Hepatocyte (in vitro differentiated cells): ENCODE data around the gene CEACAM7.

ENCODE experiments used
- EZH2 ChIP-seq: fragments of 200-600 bp; sonication (generic); IDR thresholded peaks from 2 replicates; pipeline ENCODE4 v1.6.1; 2016; ENCODE audit warnings: antibody characterized with exemption, mild to moderate bottlenecking, borderline replicate concordance
- EZH2phosphoT487 ChIP-seq: fragments of 200-600 bp; sonication (generic); IDR thresholded peaks from one replicate; pipeline ENCODE4 v1.6.1; 2018; ENCODE audit warnings: antibody characterized with exemption, mild to moderate bottlenecking, low read depth, moderate library complexity; ENCODE audit not compliant: unreplicated experiment, severe bottlenecking
- TF ChIP-seq, protein P1 (sequence below): fragments of 200-600 bp; sonication (generic); IDR thresholded peaks from 2 replicates; pipeline ENCODE4 v1.5.1; 2016; ENCODE audit warnings: antibody characterized with exemption, mild to moderate bottlenecking; ENCODE audit not compliant: poor library complexity

DNA sequence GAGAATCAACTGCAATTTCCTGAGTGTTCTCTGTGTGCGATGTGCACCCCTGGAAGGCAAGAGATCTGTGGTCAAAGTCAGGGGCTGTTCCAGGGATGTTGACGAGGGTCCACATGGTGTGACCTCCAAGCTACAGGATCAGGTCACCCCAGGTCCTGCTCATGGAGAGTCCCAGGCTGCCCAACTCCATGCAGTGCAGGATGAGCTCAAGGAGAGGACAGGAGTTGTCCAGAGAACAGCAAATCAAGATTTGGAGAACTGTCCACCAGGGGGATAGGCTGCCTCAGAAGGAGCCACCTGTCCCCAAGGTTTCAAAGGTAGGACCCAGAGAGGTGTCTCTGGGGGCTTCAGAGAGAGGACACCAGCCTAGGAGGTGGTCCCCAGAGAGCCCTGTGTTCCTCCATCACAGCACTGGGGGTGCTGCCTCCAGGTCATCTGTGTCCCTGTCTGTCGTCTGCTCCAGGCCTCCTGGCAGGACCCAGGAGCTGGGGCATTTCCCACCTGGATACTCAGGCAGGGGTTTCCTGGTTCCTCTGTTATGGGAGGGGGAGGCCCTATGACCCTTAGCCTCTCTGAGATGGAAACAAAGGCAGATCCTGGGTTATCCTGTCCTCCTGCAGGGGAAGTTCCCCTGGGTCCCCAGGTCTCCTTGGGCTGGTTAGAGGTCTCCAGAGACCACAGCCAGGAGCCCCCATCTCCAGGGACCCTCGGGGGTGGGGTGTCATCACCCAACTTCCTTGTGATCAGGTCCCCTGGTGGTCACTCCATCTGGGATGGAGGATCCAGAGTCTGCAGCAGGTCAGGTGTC lies 2.1 kb upstream of the CEACAM7 start:
- TF ChIP-seq, protein P1, sequence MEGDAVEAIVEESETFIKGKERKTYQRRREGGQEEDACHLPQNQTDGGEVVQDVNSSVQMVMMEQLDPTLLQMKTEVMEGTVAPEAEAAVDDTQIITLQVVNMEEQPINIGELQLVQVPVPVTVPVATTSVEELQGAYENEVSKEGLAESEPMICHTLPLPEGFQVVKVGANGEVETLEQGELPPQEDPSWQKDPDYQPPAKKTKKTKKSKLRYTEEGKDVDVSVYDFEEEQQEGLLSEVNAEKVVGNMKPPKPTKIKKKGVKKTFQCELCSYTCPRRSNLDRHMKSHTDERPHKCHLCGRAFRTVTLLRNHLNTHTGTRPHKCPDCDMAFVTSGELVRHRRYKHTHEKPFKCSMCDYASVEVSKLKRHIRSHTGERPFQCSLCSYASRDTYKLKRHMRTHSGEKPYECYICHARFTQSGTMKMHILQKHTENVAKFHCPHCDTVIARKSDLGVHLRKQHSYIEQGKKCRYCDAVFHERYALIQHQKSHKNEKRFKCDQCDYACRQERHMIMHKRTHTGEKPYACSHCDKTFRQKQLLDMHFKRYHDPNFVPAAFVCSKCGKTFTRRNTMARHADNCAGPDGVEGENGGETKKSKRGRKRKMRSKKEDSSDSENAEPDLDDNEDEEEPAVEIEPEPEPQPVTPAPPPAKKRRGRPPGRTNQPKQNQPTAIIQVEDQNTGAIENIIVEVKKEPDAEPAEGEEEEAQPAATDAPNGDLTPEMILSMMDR, result no peak
- TF ChIP-seq EZH2, result no peak
- TF ChIP-seq EZH2phosphoT487, result no peak
